ENCODE results near the gene MECP2. TPM values are rescaled to one million over a fixed set of nuclear protein-coding genes. Genes with fewer than 3 reads are reported as not detected.

MECP2 gene
- total RNA-seq, 1 donor from 2014 or later = 53.4 TPM

DNA sequence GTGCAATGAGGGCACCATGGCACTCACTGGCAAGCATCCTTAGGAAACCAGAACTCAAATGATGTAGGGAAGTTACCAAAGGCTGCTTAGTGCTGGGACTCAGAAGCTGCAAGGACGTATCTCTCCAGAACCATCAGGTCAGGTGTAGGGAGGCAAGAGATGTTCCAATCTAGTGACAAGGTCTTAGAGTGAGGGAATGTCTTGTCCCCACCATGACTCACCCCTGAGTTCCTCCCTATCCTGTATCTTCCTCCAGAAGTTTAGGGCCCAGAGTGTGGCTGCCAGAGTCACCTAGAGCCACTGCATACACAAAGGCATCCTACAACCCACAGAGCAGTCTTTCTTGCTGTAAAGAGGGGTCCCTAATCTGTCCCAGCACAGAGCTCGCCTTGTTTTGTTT is 63.7 kb downstream of the MECP2 start:
- H3K36me3 Mint-ChIP-seq (ENCODE audit: low read depth) = peaks cover 9% of the 10 kb centered on the region
- H3K4me3 Mint-ChIP-seq = no peak overlapping the region
- H3K4me1 Mint-ChIP-seq (ENCODE audit: low read depth) = peaks cover 9% of the 10 kb centered on the region
- H3K9me3 Mint-ChIP-seq = no peaks in the 10 kb centered on the region
- no peaks in the 10 kb centered on the region for H3K27me3 Mint-ChIP-seq (ENCODE audit: insufficient read depth)
- no peak for DNase-seq (ENCODE audit: low spot score)
- H3K27ac Mint-ChIP-seq = no peak overlapping the region
- intact Hi-C loops (cut with micrococcal nuclease) = no loop called here

GRCh38 chrX:154032653-154033052 is 64.9 kb downstream of the MECP2 start:
- H3K36me3 Mint-ChIP-seq (ENCODE audit: low read depth) = peaks cover 11% of the 10 kb centered on the region
- H3K9me3 Mint-ChIP-seq = no peaks in the 10 kb centered on the region
- no peak overlapping the region for H3K27ac Mint-ChIP-seq
- intact Hi-C loops (cut with micrococcal nuclease) = no loop called here
- no peak for DNase-seq (ENCODE audit: low spot score)
- H3K27me3 Mint-ChIP-seq (ENCODE audit: insufficient read depth) = no peaks in the 10 kb centered on the region
- H3K4me3 Mint-ChIP-seq = no peak overlapping the region
- H3K4me1 Mint-ChIP-seq (ENCODE audit: low read depth) = peaks cover 9% of the 10 kb centered on the region

- Mint-ChIP-seq H3K27ac (no peak overlapping the region), H3K4me3 (no peak overlapping the region), H3K36me3 (ENCODE audit: low read depth) (peaks cover 13% of the 10 kb centered on the region), H3K27me3 (ENCODE audit: insufficient read depth) (no peaks in the 10 kb centered on the region), H3K4me1 (ENCODE audit: low read depth) (peaks cover 9% of the 10 kb centered on the region), H3K9me3 (no peaks in the 10 kb centered on the region)
- DNase-seq (ENCODE audit: low spot score) = no peak
- intact Hi-C loops (cut with micrococcal nuclease) = no loop called here
These were observed 65.4 kb downstream of the MECP2 start for GRCh38 chrX:154032160-154032559.

DNA sequence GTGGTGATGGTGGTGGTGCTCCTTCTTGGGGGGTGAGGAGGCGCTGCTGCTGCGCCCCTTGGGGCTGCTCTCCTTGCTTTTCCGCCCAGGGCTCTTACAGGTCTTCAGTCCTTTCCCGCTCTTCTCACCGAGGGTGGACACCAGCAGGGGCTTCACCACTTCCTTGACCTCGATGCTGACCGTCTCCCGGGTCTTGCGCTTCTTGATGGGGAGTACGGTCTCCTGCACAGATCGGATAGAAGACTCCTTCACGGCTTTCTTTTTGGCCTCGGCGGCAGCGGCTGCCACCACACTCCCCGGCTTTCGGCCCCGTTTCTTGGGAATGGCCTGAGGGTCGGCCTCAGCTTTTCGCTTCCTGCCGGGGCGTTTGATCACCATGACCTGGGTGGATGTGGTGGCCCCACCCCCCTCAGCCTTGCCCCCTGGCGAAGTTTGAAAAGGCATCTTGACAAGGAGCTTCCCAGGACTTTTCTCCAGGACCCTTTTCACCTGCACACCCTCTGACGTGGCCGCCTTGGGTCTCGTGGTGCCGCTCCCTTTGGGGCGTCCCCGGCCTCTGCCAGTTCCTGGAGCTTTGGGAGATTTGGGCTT is 66.7 kb downstream of the MECP2 start:
- Mint-ChIP-seq H3K9me3 (no peaks in the 10 kb centered on the region), H3K4me1 (ENCODE audit: low read depth) (no peaks in the 10 kb centered on the region), H3K36me3 (ENCODE audit: low read depth) (peaks cover 13% of the 10 kb centered on the region), H3K4me3 (no peak overlapping the region), H3K27ac (no peak overlapping the region), H3K27me3 (ENCODE audit: insufficient read depth) (no peaks in the 10 kb centered on the region)
- no peak for DNase-seq (ENCODE audit: low spot score)
- intact Hi-C loops (cut with micrococcal nuclease) = no loop called here

- no peaks in the 10 kb centered on the region for H3K4me1 Mint-ChIP-seq (ENCODE audit: low read depth)
- peaks cover 13% of the 10 kb centered on the region for H3K36me3 Mint-ChIP-seq (ENCODE audit: low read depth)
- no peak for DNase-seq (ENCODE audit: low spot score)
- H3K27me3 Mint-ChIP-seq (ENCODE audit: insufficient read depth) = no peaks in the 10 kb centered on the region
- no peaks in the 10 kb centered on the region for H3K9me3 Mint-ChIP-seq
- H3K27ac Mint-ChIP-seq = no peak overlapping the region
- intact Hi-C loops (cut with micrococcal nuclease) = no loop called here
- H3K4me3 Mint-ChIP-seq = no peak overlapping the region
These were observed 67.3 kb downstream of the MECP2 start for GRCh38 chrX:154030266-154030665.

- Mint-ChIP-seq H3K4me3 (no peak overlapping the region), H3K9me3 (no peaks in the 10 kb centered on the region), H3K27me3 (ENCODE audit: insufficient read depth) (no peaks in the 10 kb centered on the region), H3K4me1 (ENCODE audit: low read depth) (no peaks in the 10 kb centered on the region), H3K27ac (no peak overlapping the region), H3K36me3 (ENCODE audit: low read depth) (peaks cover 10% of the 10 kb centered on the region)
- intact Hi-C loops (cut with micrococcal nuclease) = no loop called here
- no peak for DNase-seq (ENCODE audit: low spot score)
These were observed 68.1 kb downstream of the MECP2 start for GRCh38 chrX:154029439-154029838.

DNA sequence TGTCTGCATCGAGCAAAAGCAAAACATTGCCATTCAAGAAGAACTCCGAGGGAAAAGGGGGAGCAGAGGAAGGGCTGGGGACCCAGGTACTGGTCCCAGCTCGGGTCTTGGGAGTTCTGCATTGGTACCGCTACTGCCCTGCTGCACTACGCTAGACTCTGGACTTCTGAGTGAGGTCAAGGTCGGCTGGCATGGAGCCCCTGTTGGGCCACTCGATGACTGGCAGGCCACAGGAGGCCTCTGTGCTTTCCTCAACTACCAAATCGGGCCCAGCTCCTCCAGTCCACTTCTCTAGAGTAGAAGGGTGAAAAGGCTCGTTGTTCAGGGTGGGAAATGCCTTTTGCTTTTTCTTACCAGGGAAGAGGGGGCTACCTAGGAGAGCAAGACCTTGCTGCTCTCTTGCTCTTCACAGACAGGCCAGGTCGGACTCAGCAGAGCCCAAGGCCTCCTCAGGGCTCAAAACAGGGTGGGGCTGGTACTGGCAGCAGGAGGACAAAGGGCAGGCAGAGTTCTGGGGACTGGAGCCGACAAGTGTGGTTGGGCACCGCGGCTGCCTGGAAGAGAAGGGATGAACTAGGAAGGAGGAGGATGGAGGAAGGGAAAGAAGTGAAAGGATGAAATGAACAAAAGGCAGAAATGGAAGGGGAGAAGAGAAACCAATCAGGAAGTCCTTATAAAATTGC is 68.9 kb downstream of the MECP2 start:
- DNase-seq (ENCODE audit: low spot score) = no peak
- Mint-ChIP-seq H3K4me1 (ENCODE audit: low read depth) (no peaks in the 10 kb centered on the region), H3K27ac (peak overlapping the region; percentile 61), H3K9me3 (no peaks in the 10 kb centered on the region), H3K4me3 (no peak overlapping the region), H3K27me3 (ENCODE audit: insufficient read depth) (no peaks in the 10 kb centered on the region), H3K36me3 (ENCODE audit: low read depth) (peaks cover 10% of the 10 kb centered on the region)
- intact Hi-C loops (cut with micrococcal nuclease) = no loop called here

- Mint-ChIP-seq H3K27me3 (ENCODE audit: insufficient read depth) (no peaks in the 10 kb centered on the region), H3K4me1 (ENCODE audit: low read depth) (no peaks in the 10 kb centered on the region), H3K9me3 (no peaks in the 10 kb centered on the region), H3K4me3 (no peak overlapping the region), H3K27ac (peak overlapping the region; percentile 7), H3K36me3 (ENCODE audit: low read depth) (peaks cover 12% of the 10 kb centered on the region)
- no peak for DNase-seq (ENCODE audit: low spot score)
- intact Hi-C loops (cut with micrococcal nuclease) = no loop called here
These were observed 69.5 kb downstream of the MECP2 start for GRCh38 chrX:154027986-154028385.

DNA sequence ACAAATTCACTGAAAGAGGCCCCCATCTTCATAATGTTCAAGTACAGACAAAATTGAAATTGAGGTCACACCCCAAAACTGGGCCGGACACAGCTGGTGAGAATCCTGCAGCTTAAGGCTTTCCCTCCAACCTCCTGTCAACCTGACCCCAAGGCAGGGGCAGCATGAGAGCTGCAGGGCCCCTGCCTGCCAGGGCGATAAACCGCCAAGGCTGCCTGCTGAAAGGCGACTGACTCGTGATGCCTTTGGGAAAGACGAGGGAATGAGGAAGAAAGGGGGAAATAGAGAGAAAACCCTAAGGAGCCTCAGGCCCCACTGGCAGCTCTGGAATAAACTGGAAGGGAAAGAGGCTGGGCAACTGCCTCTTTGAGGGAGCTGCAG is 70.5 kb downstream of the MECP2 start:
- no peak overlapping the region for H3K27ac Mint-ChIP-seq

DNA sequence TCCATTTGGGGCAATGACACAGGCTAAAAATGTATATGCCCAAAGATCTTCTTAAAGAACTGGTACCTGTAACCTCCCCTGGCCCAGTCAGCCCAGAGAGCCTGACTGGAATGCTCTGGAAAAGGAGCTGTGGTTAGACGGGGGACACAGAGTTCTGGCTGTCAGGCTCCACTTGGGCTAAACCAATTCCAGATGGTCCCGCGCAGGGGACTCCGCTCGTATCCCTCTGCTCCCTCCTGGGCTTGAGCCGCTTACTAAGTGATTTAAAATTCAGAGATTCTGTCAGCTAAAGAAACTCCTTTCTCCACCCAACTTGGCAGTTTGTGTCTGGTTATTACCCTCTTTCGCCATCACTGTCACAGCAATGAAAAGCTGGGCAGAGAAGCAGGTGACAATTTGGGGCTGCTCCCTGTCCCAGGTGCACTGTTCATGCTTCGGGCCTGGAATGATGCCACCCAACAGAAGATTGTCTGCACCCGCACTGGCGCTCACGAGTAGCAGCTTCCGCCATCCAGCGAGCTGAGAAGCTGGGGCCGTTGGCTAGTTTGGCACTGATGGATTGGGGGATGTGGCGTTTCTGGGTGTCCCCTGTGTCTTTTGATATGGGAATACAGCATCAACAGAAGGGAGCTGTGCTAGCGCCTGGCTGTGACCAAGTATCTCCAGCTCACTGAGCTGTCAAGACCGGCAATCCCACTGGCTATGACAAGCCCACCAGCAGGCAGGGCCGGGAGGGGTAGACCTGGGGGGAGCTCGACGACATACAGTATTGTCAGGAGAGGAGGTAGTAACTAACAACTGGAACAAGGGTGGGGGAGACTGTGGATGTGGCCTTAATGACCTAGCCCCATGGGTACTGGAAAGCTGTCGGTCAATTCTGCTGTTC is 71.1 kb downstream of the MECP2 start:
- Mint-ChIP-seq H3K4me1 (ENCODE audit: low read depth) (no peaks in the 10 kb centered on the region), H3K4me3 (no peak overlapping the region), H3K36me3 (ENCODE audit: low read depth) (peaks cover 8% of the 10 kb centered on the region), H3K9me3 (no peaks in the 10 kb centered on the region), H3K27me3 (ENCODE audit: insufficient read depth) (no peaks in the 10 kb centered on the region), H3K27ac (no peak overlapping the region)
- intact Hi-C loops (cut with micrococcal nuclease) = no loop called here
- no peak for DNase-seq (ENCODE audit: low spot score)

More for the DNA sequence above, 70.5 kb downstream of the MECP2 start:
- Mint-ChIP-seq H3K4me3 (no peak overlapping the region), H3K9me3 (no peaks in the 10 kb centered on the region), H3K27me3 (ENCODE audit: insufficient read depth) (no peaks in the 10 kb centered on the region), H3K4me1 (ENCODE audit: low read depth) (no peaks in the 10 kb centered on the region), H3K36me3 (ENCODE audit: low read depth) (peaks cover 11% of the 10 kb centered on the region)
- no peak for DNase-seq (ENCODE audit: low spot score)
- intact Hi-C loops (cut with micrococcal nuclease) = no loop called here

DNA sequence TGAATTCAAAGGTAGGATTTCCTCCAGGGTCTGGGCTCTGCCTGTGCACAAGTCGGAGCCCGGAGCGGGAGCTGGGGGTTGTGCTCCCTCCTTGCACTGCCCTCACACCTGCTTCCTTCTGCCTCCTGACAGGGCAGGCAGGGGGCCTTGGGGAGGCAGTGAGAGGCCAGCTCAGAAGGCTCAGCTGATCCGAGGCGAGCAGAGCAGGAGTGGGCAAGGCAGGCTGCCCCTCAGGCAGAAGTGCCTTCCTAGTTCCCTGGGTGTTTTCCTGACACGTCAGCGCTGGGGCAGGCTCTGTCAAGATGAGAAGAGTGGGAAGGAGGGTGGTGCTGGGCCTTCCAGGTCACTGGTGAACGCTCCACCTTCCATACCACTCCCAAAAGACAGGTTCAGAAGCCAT is 72.3 kb downstream of the MECP2 start:
- Mint-ChIP-seq H3K4me3 (no peak overlapping the region), H3K9me3 (no peaks in the 10 kb centered on the region), H3K27me3 (ENCODE audit: insufficient read depth) (no peaks in the 10 kb centered on the region), H3K27ac (no peak overlapping the region), H3K36me3 (ENCODE audit: low read depth) (peaks cover 8% of the 10 kb centered on the region), H3K4me1 (ENCODE audit: low read depth) (peaks cover 4% of the 10 kb centered on the region)
- DNase-seq (ENCODE audit: low spot score) = no peak
- intact Hi-C loops (cut with micrococcal nuclease) = no loop called here

DNA sequence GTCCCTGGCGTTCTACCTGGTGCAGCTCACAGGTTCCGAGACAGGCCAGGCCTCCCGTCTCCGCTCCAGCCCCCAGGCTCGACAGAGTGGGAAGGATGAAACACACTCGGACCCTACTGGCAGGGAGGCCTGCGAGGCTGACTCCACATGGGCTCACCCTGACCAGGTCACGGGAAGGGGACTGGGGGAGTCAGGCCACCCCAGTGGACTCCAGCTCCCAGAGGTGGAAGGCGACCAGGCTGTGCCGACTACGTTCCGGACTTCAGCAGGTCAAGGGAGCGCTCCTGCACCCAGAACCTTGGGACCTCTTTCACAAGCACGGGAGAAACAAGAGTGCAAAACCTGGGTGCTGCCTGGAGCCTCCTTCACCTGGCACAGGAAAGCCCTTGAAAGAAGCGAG is 73.2 kb downstream of the MECP2 start:
- intact Hi-C loops (cut with micrococcal nuclease) = no loop called here
- H3K27ac Mint-ChIP-seq = no peak overlapping the region
- H3K9me3 Mint-ChIP-seq = no peaks in the 10 kb centered on the region
- DNase-seq (ENCODE audit: low spot score) = no peak
- no peak overlapping the region for H3K4me3 Mint-ChIP-seq
- H3K36me3 Mint-ChIP-seq (ENCODE audit: low read depth) = peaks cover 8% of the 10 kb centered on the region
- H3K27me3 Mint-ChIP-seq (ENCODE audit: insufficient read depth) = no peaks in the 10 kb centered on the region
- H3K4me1 Mint-ChIP-seq (ENCODE audit: low read depth) = peaks cover 4% of the 10 kb centered on the region

Data from activated T-helper 1 cell treated with anti-CD3 and anti-CD28 coated beads, Interleukin-12 subunit alpha, Interleukin-12 subunit beta, Interleukin-2, Interleukin-4 antibody, amounts not matched to agents 30 ng/mL and 10 ng/mL and 1 ng/mL, durations not matched to agents 14 hours and 24 hours and 36 hours (primary cell).